Kidney (tissue), 14 donors: ENCODE data around the gene ZBTB17. TPM values are rescaled to one million over a fixed set of nuclear protein-coding genes. Genes with fewer than 3 reads are reported as not detected.
A peak's percentile ranks its signal among the peaks of the same experiment; 100 is the strongest.

Source experiments
- DNase-seq, 5 donors: peaks; one replicate each; pipeline ENCODE4 v3.0.0-alpha.2; 2013 to 2020
- FAIRE-seq: peaks from 2 replicates; lab custom pipeline; 2012; peaks lifted over from hg19 to GRCh38; lab: Jason Lieb, UNC
- H3K27ac ChIP-seq, 2 donors: one replicate each; pipeline ENCODE4 v1.7.0; 2013; ENCODE audit warnings: low read depth in 2 of 2, low read length in 2 of 2, inconsistent platforms in 1 of 2
- H3K27me3 ChIP-seq: one replicate; pipeline ENCODE4 v1.7.1; 2013; ENCODE audit warnings: low read length, inconsistent platforms; ENCODE audit not compliant: control insufficient read depth, insufficient read depth
- H3K36me3 ChIP-seq, 3 donors: one replicate each; pipeline versions ENCODE4 v1.7.0 to v1.7.1; 2013; ENCODE audit warnings: low read length in 3 of 3, control low read depth in 1 of 3, inconsistent platforms in 1 of 3; ENCODE audit not compliant: insufficient read depth in 3 of 3, control insufficient read depth in 2 of 3
- H3K4me1 ChIP-seq, 3 donors: one replicate each; pipeline versions ENCODE4 v1.7.0 to v1.7.1; 2013; ENCODE audit warnings: low read length in 3 of 3, inconsistent platforms in 1 of 3, low read depth in 1 of 3; ENCODE audit not compliant: control insufficient read depth in 2 of 3, insufficient read depth in 2 of 3
- H3K4me3 ChIP-seq, 3 donors: one replicate each; pipeline versions ENCODE4 v1.7.0 to v1.8.1; 2013; ENCODE audit warnings: low read length in 3 of 3, control low read depth in 1 of 3, inconsistent platforms in 1 of 3
- H3K9ac ChIP-seq, 3 donors: one replicate each; pipeline versions ENCODE4 v1.7.0 to v1.7.1; 2013; ENCODE audit warnings: low read length in 3 of 3, control low read depth in 1 of 3, inconsistent platforms in 1 of 3
- H3K9me3 ChIP-seq, 3 donors: one replicate each; pipeline versions ENCODE4 v1.7.0 to v1.7.1; 2013; ENCODE audit warnings: low read length in 3 of 3, control low read depth in 1 of 3, inconsistent platforms in 1 of 3; ENCODE audit not compliant: control insufficient read depth in 2 of 3, insufficient read depth in 1 of 3
- CTCF ChIP-seq: IDR thresholded peaks from 3 replicates; pipeline ENCODE4 v1.5.1; 2012; ENCODE audit warnings: mild to moderate bottlenecking, moderate library complexity, borderline replicate concordance; ENCODE audit not compliant: insufficient read depth; ENCODE audit errors: extremely low read depth
- intact Hi-C: fragments of 100-400 bp; cut with DNase I; formaldehyde crosslinking; loops from one replicate; pipeline ENCODE4 v1.11.1; 2022
- polyA plus RNA-seq: library from polyadenylated mRNA; stranded (reverse); fragments of 350-450 nt; fragmentation: Illumina TruSeq; extraction: RNeasy Lipid Tissue Mini Kit (QIAGEN cat#74804); gene quantifications from one replicate; pipeline ENCODE4 v1.2.3, GENCODE V29; 2014; ENCODE audit warnings: low read depth, low replicate concordance; ENCODE audit not compliant: insufficient read depth
- total RNA-seq: library from RNA; stranded (reverse); fragmentation: NEBNext Ultra II Directional; extraction: Animal tissue kit (Norgen Biotek cat#: 25700); gene quantifications from one replicate; pipeline ENCODE4 v1.2.1, GENCODE V29; 2021
- donor health status: control.
- donor health status: control.
- donor health status: control.
- donor health status: control.
- donor health status: control.
- donor health status: DM: yes; HTN: yes; CAD: no.
- donor health status: Normal renal cell carcinoma (clear cell type).

ZBTB17 gene
- total and polyA plus RNA-seq, 2 donors from 2014 or later: 33.1 to 41.5 TPM

DNA sequence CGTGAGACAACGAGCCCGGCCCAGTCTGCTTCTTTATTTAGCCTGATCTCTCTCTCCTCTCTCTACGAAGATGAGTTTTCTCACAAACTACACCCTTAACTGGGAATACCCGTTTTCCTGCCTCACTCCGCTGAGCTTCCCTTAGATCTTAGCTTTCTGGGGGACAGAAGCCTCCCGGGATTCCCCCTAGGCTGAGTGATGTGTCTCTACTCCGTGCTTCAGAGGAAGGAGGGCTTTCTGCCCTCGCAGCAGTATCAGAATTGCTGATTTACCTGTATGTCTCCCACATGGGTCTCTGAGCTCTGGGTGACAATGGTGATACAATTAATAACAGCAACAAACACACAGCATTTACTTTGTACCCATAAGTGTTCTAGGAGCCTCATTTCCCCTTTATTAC lies 1.0 kb downstream of the ZBTB17 start:
- Histone ChIP-seq H3K4me3 (peak overlapping the region in 2 of 3 donors; percentile 68 to 78), H3K36me3 (peaks cover 0 to 9% (median 3%) of the 10 kb centered on the region in 3 donors), H3K4me1 (peaks cover 0 to 7% (median 0%) of the 10 kb centered on the region in 3 donors), H3K27me3 (no peaks in the 10 kb centered on the region), H3K9me3 (no peaks in the 10 kb centered on the region), H3K27ac (no peak overlapping the region), H3K9ac (peak overlapping the region in 2 of 3 donors; percentile 10 to 14)
- no peak for TF ChIP-seq CTCF
- DNase-seq (no peak), FAIRE-seq (no peak)
- intact Hi-C loops: no loop called here

DNA sequence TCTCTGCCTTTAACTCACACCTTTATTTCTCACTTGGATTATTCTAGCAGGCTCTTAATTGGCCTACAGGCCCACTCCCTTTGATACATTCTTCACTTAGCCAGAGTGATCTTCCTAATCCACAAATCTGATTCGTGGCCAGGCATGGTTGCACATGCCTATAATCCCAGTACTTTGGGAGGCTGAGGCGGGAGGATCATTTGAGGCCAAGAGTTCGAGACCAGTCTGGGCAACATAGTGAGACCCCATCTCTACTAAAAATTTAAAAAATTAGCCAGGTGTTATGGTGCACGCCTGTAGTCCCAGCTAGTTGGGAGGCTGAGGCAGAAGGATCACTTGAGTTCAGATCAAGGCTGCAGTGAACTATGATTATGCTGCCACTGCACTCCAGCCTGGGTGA lies 2.1 kb downstream of the ZBTB17 start:
- no peak for FAIRE-seq
- TF ChIP-seq CTCF: no peak

GRCh38 chr1:15972409-15972808 lies 3.5 kb downstream of the ZBTB17 start:
- Histone ChIP-seq H3K9ac (no peak overlapping the region), H3K36me3 (peaks cover 0 to 11% (median 3%) of the 10 kb centered on the region in 3 donors), H3K4me1 (peaks cover 0 to 7% (median 0%) of the 10 kb centered on the region in 3 donors), H3K9me3 (no peaks in the 10 kb centered on the region), H3K27me3 (no peaks in the 10 kb centered on the region), H3K27ac (no peak overlapping the region), H3K4me3 (no peak overlapping the region)
- TF ChIP-seq CTCF: no peak
- FAIRE-seq (no peak), DNase-seq (no peak)
- intact Hi-C loops: no loop called here

More for the DNA sequence above, 2.1 kb downstream of the ZBTB17 start:
- no peak for DNase-seq
- Histone ChIP-seq H3K36me3 (peaks cover 0 to 9% (median 3%) of the 10 kb centered on the region in 3 donors), H3K9me3 (no peaks in the 10 kb centered on the region), H3K4me1 (peaks cover 0 to 7% (median 0%) of the 10 kb centered on the region in 3 donors), H3K4me3 (no peak overlapping the region), H3K27ac (no peak overlapping the region), H3K9ac (no peak overlapping the region), H3K27me3 (no peaks in the 10 kb centered on the region)
- intact Hi-C loops: no loop called here

DNA sequence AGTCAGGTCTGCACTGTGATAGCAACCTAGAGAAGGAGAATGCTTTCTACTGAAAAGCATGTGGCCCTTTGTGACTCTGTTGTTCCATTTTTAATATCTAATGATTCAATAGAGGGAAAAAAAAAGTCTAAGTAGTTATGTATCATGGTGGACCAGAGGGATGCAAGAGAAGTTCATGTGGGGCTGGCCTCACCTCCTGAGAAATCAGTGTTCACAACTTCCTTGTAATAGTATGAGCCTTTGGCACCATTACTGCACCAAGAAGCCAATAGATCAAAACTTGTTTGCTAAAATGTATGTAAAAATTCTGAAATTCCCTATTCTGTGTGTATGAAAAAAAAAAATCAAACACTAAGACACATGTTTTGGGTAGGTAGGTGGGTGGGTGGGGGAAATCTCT lies 5.0 kb downstream of the ZBTB17 start:
- H3K36me3 ChIP-seq: peaks cover 0 to 11% (median 3%) of the 10 kb centered on the region in 3 donors
- no peaks in the 10 kb centered on the region for H3K9me3 ChIP-seq
- H3K4me3 ChIP-seq: no peak overlapping the region
- TF ChIP-seq CTCF: no peak
- no peak overlapping the region for H3K9ac ChIP-seq
- no peak for FAIRE-seq
- no peak overlapping the region for H3K27ac ChIP-seq
- H3K4me1 ChIP-seq: peaks cover 0 to 7% (median 6%) of the 10 kb centered on the region in 3 donors
- DNase-seq: no peak
- intact Hi-C loops: no loop called here
- H3K27me3 ChIP-seq: no peaks in the 10 kb centered on the region
